HG03139 (cell line): ENCODE measurements around the gene ANAPC16.
"Not testable (repeated sequence)": the region's sequence is repeated elsewhere in the genome, so short reads cannot be mapped to it uniquely, and the experiment has no call there.

Experiments
- ATAC-seq: cut with Tn5 transposase; IDR thresholded peaks from one replicate; pipeline ENCODE4 v1.9.1; 2021; ENCODE audit not compliant: unreplicated experiment

The ANAPC16 gene

DNA sequence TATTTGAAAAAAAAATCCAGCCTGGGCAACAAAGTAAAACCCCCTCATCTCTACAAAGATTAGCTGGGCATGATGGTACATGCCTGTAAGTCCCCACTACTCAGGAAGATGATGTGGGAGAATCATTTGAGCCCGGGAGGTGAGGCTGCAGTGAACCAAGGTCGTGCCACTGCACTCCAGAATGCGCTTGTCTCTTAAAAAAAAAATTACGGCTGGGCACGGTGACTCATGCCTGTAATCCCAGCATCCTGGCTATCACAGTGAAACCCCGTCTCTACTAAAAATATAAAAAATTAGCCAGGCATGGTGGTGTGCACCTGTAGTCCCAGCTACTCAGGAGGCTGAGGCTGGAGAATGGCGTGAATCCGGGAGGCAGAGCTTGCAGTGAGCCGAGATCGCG, 4.4 kb upstream of the ANAPC16 start:
- not testable (repeated sequence) for ATAC-seq

DNA sequence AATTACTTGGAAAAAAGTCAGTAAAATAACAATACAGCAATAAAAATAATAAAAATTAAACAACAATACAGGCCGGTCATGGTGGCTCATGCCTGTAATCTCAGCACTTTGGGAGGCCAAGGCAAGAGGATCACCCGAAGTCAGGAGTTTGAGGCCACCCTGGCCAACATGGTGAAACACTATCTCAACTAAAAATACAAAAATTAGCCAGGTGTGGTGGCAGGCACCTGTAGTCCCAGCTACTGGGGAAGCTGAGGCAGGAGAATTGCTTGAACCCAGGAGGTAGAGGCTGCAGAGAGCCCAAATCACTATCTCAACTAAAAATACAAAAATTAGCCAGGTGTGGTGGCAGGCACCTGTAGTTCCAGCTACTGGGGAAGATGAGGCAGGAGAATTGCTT, 4.0 kb upstream of the ANAPC16 start:
- ATAC-seq: not testable (repeated sequence)

DNA sequence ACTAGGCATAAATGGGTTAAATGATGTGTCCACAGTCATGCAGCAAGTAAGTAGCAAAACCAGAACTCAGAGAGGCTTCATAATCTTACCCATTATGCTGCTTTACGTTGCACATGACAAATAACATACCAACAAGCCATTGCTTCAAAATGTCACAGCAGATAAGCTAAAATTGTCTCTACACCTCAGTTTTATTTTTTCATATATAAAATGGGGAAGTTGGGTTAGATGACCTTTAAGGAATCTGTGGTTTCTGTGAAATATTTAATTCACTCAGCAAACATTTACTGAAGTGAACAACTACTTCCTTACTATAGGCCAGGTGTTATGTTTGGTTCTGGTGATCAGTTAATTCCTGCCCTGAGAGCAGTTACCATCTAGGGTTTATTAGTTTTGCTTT, 2.5 kb downstream of the ANAPC16 start:
- no peak for ATAC-seq

- no peak for ATAC-seq
Observed at GRCh38 chr10:72218726-72219125, 2.9 kb downstream of the ANAPC16 start.

DNA sequence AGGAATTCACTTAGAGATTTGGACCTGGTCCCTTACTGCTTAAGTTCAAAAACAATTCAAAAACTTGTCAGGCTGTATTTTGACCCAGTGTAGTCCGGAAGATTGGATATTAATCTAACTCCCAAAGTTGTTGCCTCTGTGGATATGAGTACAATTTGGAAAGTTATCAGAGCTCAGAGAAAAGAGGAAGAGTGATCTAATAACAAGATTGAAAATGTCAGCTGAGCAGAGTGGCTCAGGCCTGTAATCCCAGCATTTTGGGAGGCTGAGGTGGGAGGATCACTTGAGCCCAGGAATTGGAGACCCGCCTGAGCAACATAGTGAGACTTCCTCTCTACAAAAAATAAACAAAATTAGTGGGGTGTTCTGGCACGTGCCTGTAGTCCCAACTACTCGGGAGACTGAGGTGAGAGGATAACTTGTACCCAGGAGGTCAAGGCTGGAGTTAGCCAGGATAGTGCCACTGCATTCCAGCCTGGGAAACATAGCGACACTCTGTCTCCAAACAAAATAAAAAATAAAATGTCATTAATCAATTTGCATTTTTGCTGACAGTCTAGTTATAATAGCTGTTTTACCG, 3.5 kb downstream of the ANAPC16 start:
- no peak for ATAC-seq

DNA sequence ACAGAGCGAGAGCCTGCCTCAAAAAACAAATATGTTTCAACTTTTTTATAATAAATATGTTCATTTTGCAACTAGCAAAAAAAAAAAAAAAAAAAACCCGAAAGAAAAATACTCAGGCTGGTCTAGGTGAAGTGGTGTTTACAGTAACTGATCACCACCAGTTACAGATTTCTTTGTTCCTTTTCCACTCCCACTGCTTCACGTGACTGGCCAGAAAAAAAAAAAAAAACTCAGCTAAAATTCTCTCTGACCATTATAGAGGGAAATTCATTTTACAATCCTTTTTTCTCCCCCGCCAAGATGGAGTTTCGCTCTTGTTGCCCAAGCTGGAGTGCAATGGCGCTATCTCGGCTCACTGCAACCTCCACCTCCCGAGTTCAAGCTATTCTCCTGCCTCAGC, 4.8 kb downstream of the ANAPC16 start:
- no peak for ATAC-seq

DNA sequence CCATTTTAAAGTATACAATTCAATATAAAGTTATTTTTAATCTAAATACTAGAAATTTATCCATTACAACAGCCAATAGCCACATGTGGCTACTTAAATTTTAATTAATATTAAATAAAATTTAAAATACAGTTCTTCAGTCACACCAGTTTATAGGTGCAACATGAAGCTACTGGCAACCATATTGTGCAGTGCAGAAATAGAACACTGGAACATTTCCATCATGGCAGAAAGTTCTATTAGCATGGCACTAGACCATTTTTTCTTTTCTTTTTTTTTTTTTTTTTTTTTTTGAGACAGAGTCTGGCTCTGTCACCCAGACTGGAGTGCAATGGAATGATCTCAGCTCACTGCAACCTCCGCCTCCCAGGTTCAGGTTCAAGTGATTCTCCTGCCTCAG, 5.5 kb downstream of the ANAPC16 start:
- ATAC-seq: no peak

- ATAC-seq: no peak
Observed at GRCh38 chr10:72223743-72224101, 7.9 kb downstream of the ANAPC16 start.

DNA sequence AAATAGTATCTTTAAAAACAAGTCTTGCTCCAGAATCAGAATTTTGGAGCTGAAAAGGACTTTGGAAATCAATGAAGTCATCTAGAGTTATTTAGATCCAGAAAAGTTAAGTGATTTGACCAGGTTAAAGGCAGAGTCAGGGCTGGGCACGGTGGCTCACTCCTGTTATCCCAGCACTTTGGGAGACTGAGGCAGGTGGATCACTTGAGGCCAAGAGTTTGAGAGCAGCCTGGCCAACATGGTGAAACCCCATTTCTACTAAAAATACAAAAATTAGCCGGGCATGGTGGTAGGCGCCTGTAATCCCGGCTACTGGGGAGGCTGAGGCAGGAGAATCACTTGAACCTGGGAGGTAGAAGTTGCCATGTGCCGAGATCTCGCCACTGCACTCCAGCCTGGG, 8.4 kb downstream of the ANAPC16 start:
- ATAC-seq: not testable (repeated sequence)

DNA sequence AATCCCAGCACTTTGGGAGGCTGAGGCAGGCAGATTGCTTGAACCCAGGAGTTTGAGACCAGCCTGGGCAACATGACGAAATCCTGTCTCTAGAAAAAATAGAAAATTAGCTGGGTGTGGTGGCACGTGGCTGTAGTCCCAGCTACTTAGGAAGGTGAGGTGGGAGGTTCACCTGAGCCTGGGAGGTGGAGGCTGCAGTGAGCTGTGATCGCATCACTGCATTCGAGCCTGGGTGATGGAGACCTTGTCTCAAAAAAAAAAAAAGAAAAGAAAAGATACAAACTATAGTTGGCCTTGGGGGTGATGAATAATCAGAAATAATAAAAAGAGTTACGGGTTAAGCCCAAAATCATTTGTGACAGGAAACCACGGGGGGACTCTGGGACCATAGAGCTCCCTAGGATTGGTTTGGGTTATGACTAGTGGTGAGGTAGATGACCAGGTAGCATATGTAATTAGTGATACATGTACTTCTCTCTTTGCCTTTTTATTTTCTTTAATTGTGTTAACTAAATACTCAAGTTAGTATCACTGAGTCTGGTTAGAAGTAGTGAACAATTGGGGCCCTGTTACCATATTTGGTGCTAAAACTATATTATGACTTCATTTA, 10.7 kb downstream of the ANAPC16 start:
- no peak for ATAC-seq

GRCh38 chr10:72227826-72228225, 12.0 kb downstream of the ANAPC16 start:
- ATAC-seq: no peak

GRCh38 chr10:72228318-72228751, 12.5 kb downstream of the ANAPC16 start:
- no peak for ATAC-seq

GRCh38 chr10:72229261-72230251, 13.7 kb downstream of the ANAPC16 start:
- no peak for ATAC-seq

DNA sequence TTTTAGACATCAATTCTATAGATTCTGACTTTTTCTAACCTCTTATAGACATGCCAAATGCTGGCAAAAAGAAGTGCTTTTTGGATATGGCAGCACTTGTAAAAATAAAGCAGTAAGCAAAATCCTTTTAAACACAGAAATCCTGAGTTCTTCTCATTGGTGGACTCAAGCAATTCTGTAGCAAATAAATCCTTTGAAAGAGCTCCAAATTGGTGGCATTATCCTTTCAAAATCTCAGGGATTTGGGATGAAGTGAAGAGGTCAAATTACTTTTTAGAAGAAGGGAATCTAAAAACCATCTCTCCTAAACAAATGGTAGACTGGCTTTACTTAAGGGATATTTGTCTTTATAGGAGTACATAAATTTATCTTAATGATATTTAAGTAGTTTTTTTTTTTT, 17.8 kb downstream of the ANAPC16 start:
- ATAC-seq: no peak

GRCh38 chr10:72234560-72235095, 18.8 kb downstream of the ANAPC16 start:
- ATAC-seq: no peak

DNA sequence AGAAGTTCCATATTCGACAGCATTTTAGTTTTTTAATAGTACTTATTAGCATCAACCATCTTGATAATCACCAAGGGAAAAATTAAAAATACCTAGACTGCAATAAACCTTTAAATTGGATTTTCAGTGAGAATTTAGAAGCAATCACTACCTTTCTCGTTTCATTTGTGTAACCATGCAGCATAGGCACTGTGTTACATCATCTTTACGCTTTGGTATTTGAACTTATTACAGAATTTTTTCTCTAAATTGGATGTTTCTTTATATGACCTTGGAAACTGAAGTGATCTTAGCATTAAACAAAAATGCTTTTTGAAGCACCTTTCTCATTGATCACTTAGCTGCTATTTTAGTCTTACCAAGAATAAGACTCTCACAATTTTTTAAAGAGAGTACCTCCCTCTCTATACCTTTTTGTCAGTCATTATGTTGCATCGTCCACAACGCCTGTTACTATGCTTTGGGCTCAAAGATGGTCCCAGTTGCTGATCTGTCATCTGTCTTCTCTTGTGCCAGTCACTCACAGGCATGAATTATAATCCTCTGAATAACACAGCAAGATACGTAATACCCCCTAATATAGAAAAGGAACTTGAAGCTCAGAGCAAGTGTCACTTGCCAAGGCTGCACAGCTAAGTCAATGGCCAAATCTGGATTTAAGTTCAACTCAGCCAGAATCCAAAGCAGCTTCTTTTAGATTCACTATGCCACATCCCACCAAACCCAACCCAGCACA, 19.9 kb downstream of the ANAPC16 start:
- ATAC-seq: no peak

DNA sequence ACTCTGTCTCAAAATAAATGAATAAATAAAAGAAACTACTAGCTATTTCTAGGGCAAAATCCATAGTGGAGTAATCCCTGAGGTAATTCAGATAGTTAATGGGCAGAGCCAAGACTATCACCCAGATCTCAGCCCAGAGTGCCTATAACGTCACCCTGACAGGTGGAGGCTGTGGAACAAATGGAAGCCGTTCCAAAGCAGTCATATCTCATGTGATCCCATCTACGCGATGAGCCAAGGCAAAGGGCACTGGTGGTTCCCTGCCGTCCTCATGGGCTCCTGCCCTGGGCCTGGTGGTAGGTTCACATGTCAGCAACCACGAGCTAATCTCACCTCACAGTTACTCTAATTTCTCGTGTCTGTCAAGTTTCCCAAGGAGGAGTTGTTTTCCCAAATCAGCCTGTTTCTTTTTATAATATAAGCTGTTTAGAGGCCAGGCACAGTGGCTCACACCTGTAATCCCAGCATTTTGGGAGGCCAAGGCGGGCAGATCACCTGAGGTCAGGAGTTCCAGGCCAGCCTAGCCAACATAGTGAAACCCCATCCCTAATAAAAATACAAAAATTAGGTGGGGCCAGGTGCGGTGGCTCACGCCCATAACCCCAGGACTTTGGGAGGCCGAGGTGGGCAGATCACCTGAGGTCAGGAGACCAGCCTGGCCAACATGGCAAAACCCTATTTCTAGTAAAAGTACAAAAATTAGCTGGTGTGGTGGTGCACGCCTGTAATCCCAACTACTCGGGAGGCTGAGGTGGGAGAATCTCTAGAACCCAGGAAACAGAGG, 22.8 kb downstream of the ANAPC16 start:
- no peak for ATAC-seq

- ATAC-seq: no peak
Observed at GRCh38 chr10:72239409-72239808, 23.6 kb downstream of the ANAPC16 start.

- no peak for ATAC-seq
Observed at GRCh38 chr10:72240371-72240770, 24.6 kb downstream of the ANAPC16 start.

DNA sequence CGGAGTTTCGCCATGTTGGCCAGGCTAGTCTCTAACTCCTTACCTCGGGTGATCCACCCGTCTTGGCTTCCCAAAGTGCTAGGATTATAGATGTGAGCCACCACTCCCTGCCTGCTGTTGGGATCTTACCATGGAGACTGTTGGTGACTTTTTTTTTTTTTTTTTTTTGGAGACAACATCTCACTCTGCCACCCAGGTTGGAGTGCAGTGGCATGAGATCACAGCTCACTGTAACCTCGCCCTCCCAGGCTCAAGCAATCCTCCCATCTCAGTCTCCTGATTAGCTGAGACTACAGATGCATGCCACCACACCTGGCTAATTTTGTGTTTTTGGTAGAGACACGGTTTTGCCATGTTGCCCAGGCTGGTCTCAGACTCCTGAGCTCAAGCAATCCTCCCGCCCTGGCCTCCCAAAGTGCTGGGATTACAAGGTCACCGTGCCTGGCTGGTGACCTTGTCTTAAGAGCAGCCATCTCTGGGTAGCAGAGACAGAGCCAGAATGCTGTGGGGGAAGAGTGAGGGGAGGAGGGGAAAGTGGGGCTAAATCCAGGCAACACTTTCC, 26.0 kb downstream of the ANAPC16 start:
- ATAC-seq: no peak
